Panc1 (cell line): ENCODE results near the gene NEK6. TPM values are rescaled to one million over a fixed set of nuclear protein-coding genes. Genes with fewer than 3 reads are reported as not detected.

Experiments
- ATAC-seq: fragments of 200-7000 bp; cut with Tn5 transposase; 2 replicates; pipeline ENCODE4 v1.9.1; 2020; ENCODE audit warnings: mild to moderate bottlenecking, moderate library complexity
- BruUV-seq: library from RNA; stranded (reverse); fragments of 400-500 nt; replicated peaks from 2 replicates; lab custom pipeline; 2021; lab: Mats Ljungman, UMichigan
- CTCF ChIA-PET: fragments of 300-600 bp; sonication (Branson Sonifier 250); formaldehyde crosslinking; loops from one replicate; lab custom pipeline; 2022; ENCODE audit warnings: antibody characterized with exemption; lab: Charles Lee
- POLR2A ChIA-PET: fragments of 300-600 bp; sonication (Branson Sonifier 250); formaldehyde crosslinking; loops from one replicate; lab custom pipeline; 2022; ENCODE audit warnings: antibody characterized with exemption; lab: Charles Lee
- DNase-seq: peaks from one replicate; pipeline ENCODE4 v3.0.0-alpha.2; 2010; ENCODE audit warnings: low read depth, low spot score
- H3K27ac ChIP-seq: 2 replicates; pipeline ENCODE4 v1.5.1; 2011; ENCODE audit warnings: mild to moderate bottlenecking, low read length, inconsistent platforms
- H3K27me3 ChIP-seq: fragments of 200-500 bp; sonication (Bioruptor generic); 2 replicates; pipeline ENCODE4 v1.6.0; 2014; ENCODE audit warnings: low read length, inconsistent platforms; ENCODE audit not compliant: control insufficient read depth, insufficient read depth
- H3K36me3 ChIP-seq: fragments of 200-500 bp; sonication (Bioruptor generic); 2 replicates; pipeline ENCODE4 v1.5.1; 2014; ENCODE audit warnings: inconsistent platforms, mild to moderate bottlenecking, low read length, moderate library complexity; ENCODE audit not compliant: control insufficient read depth, insufficient read depth
- H3K4me1 ChIP-seq: 2 replicates; pipeline ENCODE4 v1.5.1; 2011; ENCODE audit warnings: inconsistent platforms, mild to moderate bottlenecking, low read length, moderate library complexity; ENCODE audit not compliant: control insufficient read depth, insufficient read depth
- H3K4me3 ChIP-seq, 2 experiments: 2 replicates each; pipeline ENCODE4 v1.5.1; 2011 to 2012; ENCODE audit warnings: low read depth in 2 of 2, low read length in 2 of 2, mild to moderate bottlenecking in 2 of 2, inconsistent platforms in 1 of 2, moderate library complexity in 1 of 2
- H3K9me3 ChIP-seq: fragments of 200-500 bp; sonication (Bioruptor generic); 2 replicates; pipeline ENCODE4 v1.5.1; 2014; ENCODE audit warnings: low read depth, mild to moderate bottlenecking, inconsistent platforms, low read length, moderate library complexity; ENCODE audit not compliant: control insufficient read depth, insufficient read depth
- POLR2AphosphoS5 ChIP-seq: IDR thresholded peaks from 2 replicates; pipeline ENCODE4 v1.6.1; 2012; ENCODE audit warnings: mild to moderate bottlenecking, low read depth, low read length, moderate library complexity
- SIN3A ChIP-seq: IDR thresholded peaks from 2 replicates; pipeline ENCODE4 v1.6.1; 2012; ENCODE audit warnings: low read depth, mild to moderate bottlenecking, low read length, moderate library complexity, borderline replicate concordance; ENCODE audit not compliant: insufficient read depth
- TCF7L2 ChIP-seq: IDR thresholded peaks from 2 replicates; pipeline ENCODE4 v1.6.1; 2011; ENCODE audit warnings: mild to moderate bottlenecking, low read depth, low read length, inconsistent platforms
- in situ Hi-C: cut with HindIII; loops from 2 replicates; pipeline ENCODE4 v1.10.0; 2016; ENCODE audit warnings: low sequenced_read_pairs, low pct_unique_long_range_greater_than_20kb
- intact Hi-C: fragments of 100-400 bp; cut with micrococcal nuclease; formaldehyde crosslinking; loops from one replicate; pipeline ENCODE4 v1.10.0; 2022; ENCODE audit not compliant: unreplicated experiment
- total RNA-seq: library from RNA; stranded (reverse); gene quantifications from one replicate; pipeline ENCODE4 v1.2.1, GENCODE V29; 2021; ENCODE audit not compliant: unreplicated experiment
- TF ChIP-seq, protein P1 (sequence below): fragments of 450-650 bp; IDR thresholded peaks from 2 replicates; pipeline ENCODE4 v1.5.1; 2017; ENCODE audit warnings: mild to moderate bottlenecking
- TF ChIP-seq, protein P2 (sequence below), 2 experiments: IDR thresholded peaks; 2 replicates each; pipeline ENCODE4 v1.6.1; 2011 to 2012; ENCODE audit warnings: low read depth in 2 of 2, control low read depth in 1 of 2, low read length in 1 of 2, mild to moderate bottlenecking in 1 of 2, moderate library complexity in 1 of 2; ENCODE audit not compliant: insufficient read depth in 1 of 2

Gene NEK6
- total RNA-seq, 1 experiment from 2014 or later, result 56.3 TPM

DNA sequence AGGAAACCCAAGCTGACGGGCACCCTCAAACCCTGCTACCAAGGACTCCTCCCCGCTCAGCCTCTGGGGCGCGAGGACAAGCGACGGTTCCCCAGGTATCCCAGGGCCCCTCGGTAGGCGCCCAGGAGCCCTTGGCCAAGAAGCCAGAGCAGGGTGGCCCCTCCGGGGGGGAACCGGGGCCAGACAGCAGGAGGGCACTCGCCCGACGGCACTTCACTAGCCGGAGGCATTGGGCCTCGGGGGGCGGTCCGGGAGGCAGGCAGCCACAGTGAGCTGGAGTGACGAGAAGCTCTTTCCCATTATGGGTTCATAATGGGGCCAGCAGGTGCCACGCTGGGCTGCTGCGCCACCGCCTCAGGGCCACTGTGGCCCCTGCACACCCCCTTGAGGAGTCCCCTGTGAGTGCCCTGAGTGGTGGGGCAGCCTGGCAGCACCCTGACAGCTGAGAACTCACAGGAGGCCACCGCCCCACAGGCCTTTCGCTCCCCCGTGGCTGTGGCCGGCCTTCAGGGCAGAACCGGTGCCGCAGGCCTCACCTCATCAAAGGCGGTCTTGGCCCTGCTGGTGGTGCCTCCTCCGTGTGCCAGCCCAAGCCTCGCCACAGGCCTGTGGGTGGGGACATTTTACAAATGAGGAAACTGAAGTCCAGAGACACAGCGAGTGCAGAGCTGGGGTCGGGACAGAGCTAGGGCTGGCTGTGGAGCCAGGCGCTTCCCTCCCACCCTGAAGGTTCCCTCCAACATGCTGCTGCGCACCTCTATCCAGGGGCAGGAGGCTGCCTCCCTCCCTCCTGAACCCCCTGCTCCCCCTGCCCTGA is 88.8 kb downstream of the NEK6 start:
- intact Hi-C loops, result no loop called here
- TF ChIP-seq POLR2AphosphoS5, result no peak
- TF ChIP-seq, protein P1, sequence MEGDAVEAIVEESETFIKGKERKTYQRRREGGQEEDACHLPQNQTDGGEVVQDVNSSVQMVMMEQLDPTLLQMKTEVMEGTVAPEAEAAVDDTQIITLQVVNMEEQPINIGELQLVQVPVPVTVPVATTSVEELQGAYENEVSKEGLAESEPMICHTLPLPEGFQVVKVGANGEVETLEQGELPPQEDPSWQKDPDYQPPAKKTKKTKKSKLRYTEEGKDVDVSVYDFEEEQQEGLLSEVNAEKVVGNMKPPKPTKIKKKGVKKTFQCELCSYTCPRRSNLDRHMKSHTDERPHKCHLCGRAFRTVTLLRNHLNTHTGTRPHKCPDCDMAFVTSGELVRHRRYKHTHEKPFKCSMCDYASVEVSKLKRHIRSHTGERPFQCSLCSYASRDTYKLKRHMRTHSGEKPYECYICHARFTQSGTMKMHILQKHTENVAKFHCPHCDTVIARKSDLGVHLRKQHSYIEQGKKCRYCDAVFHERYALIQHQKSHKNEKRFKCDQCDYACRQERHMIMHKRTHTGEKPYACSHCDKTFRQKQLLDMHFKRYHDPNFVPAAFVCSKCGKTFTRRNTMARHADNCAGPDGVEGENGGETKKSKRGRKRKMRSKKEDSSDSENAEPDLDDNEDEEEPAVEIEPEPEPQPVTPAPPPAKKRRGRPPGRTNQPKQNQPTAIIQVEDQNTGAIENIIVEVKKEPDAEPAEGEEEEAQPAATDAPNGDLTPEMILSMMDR, result no peak
- TF ChIP-seq SIN3A, result no peak
- TF ChIP-seq TCF7L2, result no peak
- TF ChIP-seq, protein P2, sequence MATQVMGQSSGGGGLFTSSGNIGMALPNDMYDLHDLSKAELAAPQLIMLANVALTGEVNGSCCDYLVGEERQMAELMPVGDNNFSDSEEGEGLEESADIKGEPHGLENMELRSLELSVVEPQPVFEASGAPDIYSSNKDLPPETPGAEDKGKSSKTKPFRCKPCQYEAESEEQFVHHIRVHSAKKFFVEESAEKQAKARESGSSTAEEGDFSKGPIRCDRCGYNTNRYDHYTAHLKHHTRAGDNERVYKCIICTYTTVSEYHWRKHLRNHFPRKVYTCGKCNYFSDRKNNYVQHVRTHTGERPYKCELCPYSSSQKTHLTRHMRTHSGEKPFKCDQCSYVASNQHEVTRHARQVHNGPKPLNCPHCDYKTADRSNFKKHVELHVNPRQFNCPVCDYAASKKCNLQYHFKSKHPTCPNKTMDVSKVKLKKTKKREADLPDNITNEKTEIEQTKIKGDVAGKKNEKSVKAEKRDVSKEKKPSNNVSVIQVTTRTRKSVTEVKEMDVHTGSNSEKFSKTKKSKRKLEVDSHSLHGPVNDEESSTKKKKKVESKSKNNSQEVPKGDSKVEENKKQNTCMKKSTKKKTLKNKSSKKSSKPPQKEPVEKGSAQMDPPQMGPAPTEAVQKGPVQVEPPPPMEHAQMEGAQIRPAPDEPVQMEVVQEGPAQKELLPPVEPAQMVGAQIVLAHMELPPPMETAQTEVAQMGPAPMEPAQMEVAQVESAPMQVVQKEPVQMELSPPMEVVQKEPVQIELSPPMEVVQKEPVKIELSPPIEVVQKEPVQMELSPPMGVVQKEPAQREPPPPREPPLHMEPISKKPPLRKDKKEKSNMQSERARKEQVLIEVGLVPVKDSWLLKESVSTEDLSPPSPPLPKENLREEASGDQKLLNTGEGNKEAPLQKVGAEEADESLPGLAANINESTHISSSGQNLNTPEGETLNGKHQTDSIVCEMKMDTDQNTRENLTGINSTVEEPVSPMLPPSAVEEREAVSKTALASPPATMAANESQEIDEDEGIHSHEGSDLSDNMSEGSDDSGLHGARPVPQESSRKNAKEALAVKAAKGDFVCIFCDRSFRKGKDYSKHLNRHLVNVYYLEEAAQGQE (IDR thresholded peaks at IDR 0.05; ENCODE audit: insufficient read depth in 1 of 2, low read depth in 2 of 2, low read length in 1 of 2), result no peak
- Histone ChIP-seq H3K9me3 (no peaks in the 10 kb centered on the region), H3K36me3 (peaks cover 2% of the 10 kb centered on the region), H3K4me3 (no peak overlapping the region), H3K4me1 (peaks cover 26% of the 10 kb centered on the region), H3K27me3 (no peaks in the 10 kb centered on the region), H3K27ac (no peak overlapping the region)
- CTCF ChIA-PET, result interaction anchor here (0.5 kb wide), 1 partner anchor 76 kb away, joined by 3 read pairs; no protein-coding TSS in a partner anchor
- ATAC-seq, result no peak
- DNase-seq, result no peak
- no TSS peak for BruUV-seq
- POLR2A ChIA-PET, result no interaction called here
- in situ Hi-C loops, result no loop called here

DNA sequence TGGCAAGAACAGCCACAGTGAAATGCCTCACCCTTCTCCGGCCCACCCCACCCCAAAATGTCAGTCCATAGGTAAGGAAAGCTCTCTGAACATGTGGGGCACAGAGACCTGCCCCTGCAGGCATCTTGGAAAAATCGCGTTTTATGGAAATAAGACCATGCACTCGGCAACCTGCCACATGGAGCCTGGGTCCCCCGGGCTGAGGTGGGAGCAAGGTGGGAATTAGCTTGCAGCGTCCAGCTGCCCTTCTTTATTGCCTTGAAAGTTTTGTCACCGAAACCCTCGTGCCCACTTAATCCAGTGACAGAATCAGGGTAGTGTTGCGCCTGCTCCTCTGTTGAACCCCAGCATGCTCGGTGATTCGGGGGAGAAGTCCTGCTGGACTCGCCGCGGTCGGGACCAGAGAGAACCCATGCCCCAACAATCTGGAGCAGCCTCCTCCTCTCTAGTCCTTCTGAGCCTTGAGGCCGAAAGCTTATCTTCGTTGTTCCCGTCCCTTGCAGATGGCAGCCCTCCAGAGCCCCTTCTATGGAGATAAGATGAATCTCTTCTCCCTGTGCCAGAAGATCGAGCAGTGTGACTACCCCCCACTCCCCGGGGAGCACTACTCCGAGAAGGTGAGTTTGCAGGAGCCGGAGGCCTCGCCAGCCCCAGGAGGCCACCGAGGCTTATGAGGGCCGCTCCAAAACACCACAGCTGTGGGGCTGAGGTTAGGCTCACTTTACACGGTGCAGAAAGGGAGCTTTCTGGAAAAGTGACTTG is 89.6 kb downstream of the NEK6 start:
- ATAC-seq, result no peak
- Histone ChIP-seq H3K36me3 (peaks cover 2% of the 10 kb centered on the region), H3K9me3 (no peaks in the 10 kb centered on the region), H3K4me3 (no peak overlapping the region), H3K27ac (no peak overlapping the region), H3K27me3 (no peaks in the 10 kb centered on the region), H3K4me1 (peaks cover 18% of the 10 kb centered on the region)
- CTCF ChIA-PET, result no interaction called here
- POLR2A ChIA-PET, result no interaction called here
- in situ Hi-C loops, result no loop called here
- DNase-seq, result no peak
- intact Hi-C loops, result no loop called here
- TF ChIP-seq TCF7L2, result no peak
- no peak for TF ChIP-seq SIN3A
- TF ChIP-seq POLR2AphosphoS5, result peak; percentile 29; the same call in 1 of the 2 replicates
- no TSS peak for BruUV-seq
